LNCaP clone FGC (cell line): Measurements from ENCODE around the gene IL1B.
"Not testable (repeated sequence)": the region's sequence is repeated elsewhere in the genome, so short reads cannot be mapped to it uniquely, and the experiment has no call there.

ENCODE experiments used
- DNase-seq: peaks from one replicate; pipeline ENCODE4 v3.0.0-alpha.2; 2011; ENCODE audit warnings: low read depth
- H3K4me3 ChIP-seq: 2 replicates; pipeline ENCODE4 v1.5.1; 2011; ENCODE audit warnings: mild to moderate bottlenecking, low read depth, low read length, control low read depth
- TF ChIP-seq, protein P1 (sequence below): IDR thresholded peaks from 2 replicates; pipeline ENCODE4 v1.5.1; 2012; ENCODE audit warnings: mild to moderate bottlenecking; ENCODE audit not compliant: control insufficient read depth, insufficient read depth; ENCODE audit errors: extremely low read depth

Gene IL1B

DNA sequence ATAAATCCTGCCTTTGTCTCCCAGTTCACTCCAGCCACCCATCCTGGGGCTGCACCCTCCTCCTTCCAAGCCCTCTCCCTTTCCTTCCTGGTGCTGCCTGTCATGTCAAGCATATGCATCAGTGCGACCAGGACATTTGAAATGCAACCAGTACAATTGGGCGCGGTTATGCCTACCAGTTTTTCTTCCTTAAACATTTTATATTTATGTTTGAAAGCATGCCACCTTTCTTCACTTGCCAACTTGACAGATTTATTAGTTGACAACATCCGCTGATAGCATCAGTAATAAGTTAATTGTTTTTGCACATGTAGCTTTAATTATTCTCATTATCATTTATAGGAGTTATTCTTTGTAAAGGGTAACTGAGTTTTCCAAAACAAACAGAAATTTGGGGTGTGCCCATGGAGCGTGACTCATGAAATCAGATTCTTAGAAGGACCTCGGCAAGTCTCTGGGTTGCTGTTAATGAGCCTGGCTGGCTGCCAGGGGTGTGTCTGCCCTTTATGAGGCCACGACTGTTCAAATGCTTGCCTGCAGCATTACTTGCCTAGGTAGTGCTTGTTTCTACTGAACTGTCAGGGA, 32.8 kb upstream of the IL1B start:
- DNase-seq: peak; percentile 93
- TF ChIP-seq, protein P1, sequence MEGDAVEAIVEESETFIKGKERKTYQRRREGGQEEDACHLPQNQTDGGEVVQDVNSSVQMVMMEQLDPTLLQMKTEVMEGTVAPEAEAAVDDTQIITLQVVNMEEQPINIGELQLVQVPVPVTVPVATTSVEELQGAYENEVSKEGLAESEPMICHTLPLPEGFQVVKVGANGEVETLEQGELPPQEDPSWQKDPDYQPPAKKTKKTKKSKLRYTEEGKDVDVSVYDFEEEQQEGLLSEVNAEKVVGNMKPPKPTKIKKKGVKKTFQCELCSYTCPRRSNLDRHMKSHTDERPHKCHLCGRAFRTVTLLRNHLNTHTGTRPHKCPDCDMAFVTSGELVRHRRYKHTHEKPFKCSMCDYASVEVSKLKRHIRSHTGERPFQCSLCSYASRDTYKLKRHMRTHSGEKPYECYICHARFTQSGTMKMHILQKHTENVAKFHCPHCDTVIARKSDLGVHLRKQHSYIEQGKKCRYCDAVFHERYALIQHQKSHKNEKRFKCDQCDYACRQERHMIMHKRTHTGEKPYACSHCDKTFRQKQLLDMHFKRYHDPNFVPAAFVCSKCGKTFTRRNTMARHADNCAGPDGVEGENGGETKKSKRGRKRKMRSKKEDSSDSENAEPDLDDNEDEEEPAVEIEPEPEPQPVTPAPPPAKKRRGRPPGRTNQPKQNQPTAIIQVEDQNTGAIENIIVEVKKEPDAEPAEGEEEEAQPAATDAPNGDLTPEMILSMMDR: no peak
- H3K4me3 ChIP-seq: no peak overlapping the region

DNA sequence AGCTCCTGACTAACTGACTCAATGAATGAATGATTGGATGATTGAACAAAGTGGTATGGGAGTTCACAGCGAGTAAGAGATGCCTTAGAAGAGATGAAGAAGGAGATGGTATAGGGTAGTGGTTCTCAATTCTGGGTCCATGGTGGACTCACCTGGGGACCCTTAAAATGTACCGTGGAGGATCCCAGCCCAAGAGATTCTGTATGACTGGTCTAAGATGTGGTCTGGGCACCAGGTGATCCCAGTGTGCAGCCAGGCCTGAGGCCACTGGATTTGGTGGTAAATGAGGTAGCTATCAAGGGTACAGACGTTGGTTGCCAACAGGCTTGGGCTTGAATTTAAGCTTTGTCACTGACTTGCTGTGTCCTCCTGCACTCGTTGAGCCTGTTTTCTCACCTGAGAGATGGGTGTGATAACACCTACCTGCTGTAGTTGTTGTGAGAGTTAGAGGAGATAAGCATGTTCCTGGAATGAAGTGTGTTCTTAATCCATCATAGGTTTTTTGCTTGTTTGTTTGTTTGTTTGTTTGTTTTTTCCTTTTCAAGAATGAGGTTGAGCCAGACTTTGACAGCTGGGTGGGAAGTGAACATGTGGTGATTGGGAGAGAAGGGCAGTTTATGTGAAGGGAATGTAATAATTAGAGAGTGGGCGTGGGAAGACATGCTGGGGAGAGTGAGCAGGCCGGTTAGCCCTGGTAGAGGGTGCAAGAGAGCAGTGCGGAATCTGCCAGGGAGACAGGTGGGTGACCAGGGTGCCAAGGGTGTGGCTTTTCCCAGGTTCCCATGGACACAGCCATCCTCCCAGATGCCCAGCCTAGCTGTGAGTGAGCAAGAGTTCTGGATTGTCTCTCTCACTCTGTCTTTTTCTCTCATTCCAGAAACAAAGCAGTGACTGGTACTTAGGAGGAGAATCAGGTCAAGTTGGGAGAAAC, 31.4 kb upstream of the IL1B start:
- no peak overlapping the region for H3K4me3 ChIP-seq

DNA sequence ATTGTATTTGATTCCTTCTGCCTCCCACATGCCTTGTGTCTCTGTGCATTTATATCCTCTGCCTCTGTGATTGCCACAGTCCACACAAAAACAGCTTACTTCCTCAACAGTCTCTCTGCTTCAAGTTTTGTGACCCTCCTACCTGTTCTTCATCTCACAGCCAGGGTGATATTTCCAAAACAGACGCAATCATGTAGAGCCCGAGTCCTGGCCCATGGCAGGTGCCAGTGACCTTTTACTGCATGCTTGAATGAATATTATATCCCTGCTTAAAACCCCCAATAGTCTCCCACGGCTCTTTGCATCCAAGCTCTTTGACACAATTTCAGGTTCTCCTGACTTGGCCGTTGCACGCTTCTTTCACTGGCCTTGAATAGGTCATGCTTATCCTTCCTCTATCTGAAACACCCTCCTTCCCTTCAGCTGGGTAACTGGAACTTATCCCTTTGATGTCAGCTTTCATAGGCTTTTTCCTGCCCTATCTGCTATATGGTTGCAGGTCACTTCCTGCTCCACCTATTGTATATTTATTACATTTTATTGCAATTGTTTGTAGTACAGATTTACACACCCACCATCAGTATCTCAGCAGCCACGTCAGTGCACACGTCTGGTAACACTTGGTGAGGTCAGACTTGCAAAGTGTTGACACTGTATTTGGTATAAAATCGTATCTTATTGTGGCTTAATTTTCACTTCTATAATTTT, 29.7 kb upstream of the IL1B start:
- H3K4me3 ChIP-seq: no peak overlapping the region
- TF ChIP-seq, protein P1: no peak
- no peak for DNase-seq

More for the DNA sequence above, 31.4 kb upstream of the IL1B start:
- peak; percentile 21 for DNase-seq
- TF ChIP-seq, protein P1: 0 out of 2 replicates have a peak, but pooled peaks have one; percentile 2

DNA sequence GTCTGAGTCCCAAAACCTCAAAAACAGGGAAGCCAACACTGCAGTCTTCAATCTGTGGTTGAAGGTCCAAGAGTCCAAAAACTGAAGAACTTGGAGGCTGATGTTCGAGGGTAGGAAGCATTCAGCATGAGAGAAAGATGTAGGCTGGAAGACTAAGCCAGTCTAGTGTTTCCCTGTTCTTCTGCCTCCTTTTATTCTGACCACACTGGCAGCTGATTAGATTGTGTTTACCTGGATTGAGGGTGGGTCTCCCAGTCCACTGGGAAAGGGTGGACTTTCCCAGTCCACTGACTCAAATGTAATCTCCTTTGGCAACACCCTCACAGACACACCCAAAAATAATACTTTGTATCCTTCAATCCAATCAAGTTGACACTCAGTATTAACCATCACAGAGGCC, 27.5 kb upstream of the IL1B start:
- no peak for DNase-seq
- H3K4me3 ChIP-seq: no peak overlapping the region
- TF ChIP-seq, protein P1: no peak

DNA sequence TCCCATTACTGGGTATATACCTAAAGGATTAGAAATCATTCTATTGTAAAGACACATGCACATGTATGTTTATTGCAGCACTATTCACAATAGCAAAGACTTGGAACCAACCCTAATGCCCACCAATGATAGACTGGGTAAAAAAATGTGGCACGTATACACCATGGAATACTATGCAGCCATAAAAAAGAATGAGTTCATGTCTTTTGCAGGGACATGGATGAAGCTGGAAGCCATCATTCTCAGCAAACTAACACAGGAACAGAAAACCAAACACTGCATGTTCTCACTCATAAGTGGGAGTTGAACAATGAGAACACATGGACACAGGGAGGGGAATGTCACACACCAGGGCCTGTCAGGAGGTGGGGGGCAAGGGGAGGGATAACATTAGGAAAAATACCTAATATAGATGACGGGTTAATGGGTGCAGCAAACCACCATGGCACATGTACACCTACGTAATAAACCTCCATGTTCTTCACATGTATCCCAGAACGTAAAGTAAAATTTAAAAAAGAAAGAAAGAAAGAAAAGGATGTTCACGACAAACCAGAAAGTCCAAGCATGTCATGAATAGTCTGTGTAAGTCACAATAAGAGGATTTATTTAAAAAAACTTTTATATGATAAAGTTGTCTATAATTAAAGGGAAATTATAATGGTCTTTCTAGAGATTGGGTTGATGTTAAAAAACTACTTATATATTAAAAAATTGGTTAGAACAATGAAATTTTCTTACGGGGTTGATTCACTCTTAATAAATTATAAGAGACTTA, 23.0 kb upstream of the IL1B start:
- not testable (repeated sequence) for DNase-seq, H3K4me3 ChIP-seq

DNA sequence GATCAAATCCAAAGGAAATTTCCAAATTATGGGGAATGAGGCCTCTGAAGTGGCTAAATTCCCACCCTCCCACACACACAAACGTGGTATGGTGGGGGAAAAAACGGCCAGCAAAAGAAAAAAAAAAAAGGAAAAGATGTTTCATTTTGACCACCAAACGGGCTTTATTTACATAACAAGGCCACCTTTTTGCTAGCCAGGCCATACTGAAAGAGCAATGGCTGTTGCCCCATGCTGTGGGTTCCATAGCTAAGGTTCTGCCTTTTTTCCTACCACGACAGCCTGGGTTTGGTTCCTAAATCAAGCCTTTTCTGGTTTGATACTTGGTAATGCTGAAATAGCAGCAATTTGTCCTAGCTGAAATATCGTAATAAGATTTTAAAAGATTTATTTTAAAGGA, 14.0 kb upstream of the IL1B start:
- TF ChIP-seq, protein P1: no peak
- H3K4me3 ChIP-seq: no peak overlapping the region
- DNase-seq: no peak
